HCT116 (cell line): ENCODE measurements around the gene TMEM238L.

Experiments
- EZH2 ChIP-seq: fragments of 200-600 bp; sonication (generic); IDR thresholded peaks from 2 replicates; pipeline ENCODE4 v1.6.1; 2017; ENCODE audit warnings: antibody characterized with exemption, mixed run types
- EZH2phosphoT487 ChIP-seq: fragments of 200-600 bp; IDR thresholded peaks from 2 replicates; pipeline ENCODE4 v1.6.1; 2018; ENCODE audit warnings: antibody characterized with exemption, borderline replicate concordance
- POLR2AphosphoS5 ChIP-seq: IDR thresholded peaks from 2 replicates; pipeline ENCODE4 v1.6.1; 2011; ENCODE audit warnings: mild to moderate bottlenecking, low read depth, low read length, moderate library complexity
- RAD21 ChIP-seq: IDR thresholded peaks from 2 replicates; pipeline ENCODE4 v1.6.1; 2012; ENCODE audit warnings: low read depth, mild to moderate bottlenecking
- SP1 ChIP-seq: IDR thresholded peaks from 2 replicates; pipeline ENCODE4 v1.6.1; 2012; ENCODE audit warnings: low read depth
- TF ChIP-seq, protein P1 (sequence below), 3 experiments: fragments of 200-600 bp in 1 of 3; sonication (generic) in 1 of 3; IDR thresholded peaks in 2 of 3; conservative IDR thresholded peaks in 1 of 3; 2 replicates each; pipeline ENCODE4 v1.5.1; 2012 to 2017; ENCODE audit warnings: low read depth in 2 of 3, low read length in 2 of 3, antibody characterized with exemption in 1 of 3, borderline replicate concordance in 1 of 3, control low read depth in 1 of 3, mild to moderate bottlenecking in 1 of 3, mixed read lengths in 1 of 3, mixed run types in 1 of 3, moderate library complexity in 1 of 3; ENCODE audit not compliant: insufficient read depth in 1 of 3
- TF ChIP-seq, protein P2 (sequence below): IDR thresholded peaks from 2 replicates; pipeline ENCODE4 v1.6.1; 2012

DNA sequence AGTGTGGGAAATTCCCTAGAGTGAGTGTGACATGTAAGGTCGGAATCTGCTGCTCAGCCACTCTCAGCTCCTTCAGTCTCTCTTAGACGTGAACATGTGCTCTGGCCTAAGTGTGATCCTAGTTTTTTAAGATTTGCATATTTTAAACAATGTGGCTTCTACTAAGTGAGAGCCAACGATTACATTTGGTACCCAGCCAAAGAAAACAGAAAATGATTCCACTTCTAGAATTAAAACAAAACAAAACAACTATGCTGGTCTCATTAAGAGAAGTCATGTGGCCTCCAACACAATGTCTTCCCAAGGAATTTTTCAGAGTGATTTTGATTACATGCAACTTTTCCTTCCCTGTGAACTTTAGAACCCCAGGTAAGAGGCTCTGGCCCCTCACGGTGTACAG lies 10.1 kb downstream of the TMEM238L start:
- TF ChIP-seq EZH2phosphoT487 (no peak), POLR2AphosphoS5 (no peak), EZH2 (no peak), SP1 (no peak), RAD21 (no peak)
- TF ChIP-seq, protein P1, sequence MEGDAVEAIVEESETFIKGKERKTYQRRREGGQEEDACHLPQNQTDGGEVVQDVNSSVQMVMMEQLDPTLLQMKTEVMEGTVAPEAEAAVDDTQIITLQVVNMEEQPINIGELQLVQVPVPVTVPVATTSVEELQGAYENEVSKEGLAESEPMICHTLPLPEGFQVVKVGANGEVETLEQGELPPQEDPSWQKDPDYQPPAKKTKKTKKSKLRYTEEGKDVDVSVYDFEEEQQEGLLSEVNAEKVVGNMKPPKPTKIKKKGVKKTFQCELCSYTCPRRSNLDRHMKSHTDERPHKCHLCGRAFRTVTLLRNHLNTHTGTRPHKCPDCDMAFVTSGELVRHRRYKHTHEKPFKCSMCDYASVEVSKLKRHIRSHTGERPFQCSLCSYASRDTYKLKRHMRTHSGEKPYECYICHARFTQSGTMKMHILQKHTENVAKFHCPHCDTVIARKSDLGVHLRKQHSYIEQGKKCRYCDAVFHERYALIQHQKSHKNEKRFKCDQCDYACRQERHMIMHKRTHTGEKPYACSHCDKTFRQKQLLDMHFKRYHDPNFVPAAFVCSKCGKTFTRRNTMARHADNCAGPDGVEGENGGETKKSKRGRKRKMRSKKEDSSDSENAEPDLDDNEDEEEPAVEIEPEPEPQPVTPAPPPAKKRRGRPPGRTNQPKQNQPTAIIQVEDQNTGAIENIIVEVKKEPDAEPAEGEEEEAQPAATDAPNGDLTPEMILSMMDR (IDR thresholded peaks at IDR 0.05 in 2 of 3, conservative IDR thresholded peaks at IDR 0.05 in 1 of 3; ENCODE audit: borderline replicate concordance in 1 of 3, insufficient read depth in 1 of 3, low read depth in 2 of 3, low read length in 2 of 3): no peak
- TF ChIP-seq, protein P2, sequence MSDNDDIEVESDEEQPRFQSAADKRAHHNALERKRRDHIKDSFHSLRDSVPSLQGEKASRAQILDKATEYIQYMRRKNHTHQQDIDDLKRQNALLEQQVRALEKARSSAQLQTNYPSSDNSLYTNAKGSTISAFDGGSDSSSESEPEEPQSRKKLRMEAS: no peak
